ENCODE results near the gene ADAMTSL3.

ADAMTSL3 gene

DNA sequence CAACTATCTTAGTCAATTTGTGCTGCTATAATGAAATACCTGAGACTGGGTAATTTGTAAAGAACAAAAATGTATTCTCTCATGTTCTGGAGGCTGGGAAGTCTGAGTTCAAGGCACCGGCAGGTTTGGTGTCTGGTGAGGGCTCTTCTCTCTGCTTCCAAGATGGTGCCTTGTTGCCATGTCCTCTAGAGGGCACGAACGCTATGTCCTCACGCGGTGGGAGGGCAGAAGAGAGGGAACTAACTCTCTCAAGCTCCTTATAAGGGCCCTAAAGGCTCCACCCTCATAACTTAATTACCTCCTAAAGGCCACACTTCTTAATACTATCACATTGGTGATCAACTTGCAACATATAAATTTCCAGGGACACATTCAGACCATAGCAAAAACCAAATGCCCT, 108.4 kb downstream of the ADAMTSL3 start:
- Histone ChIP-seq H3K36me3 (ENCODE audit: control insufficient read depth in 1 of 2, insufficient read depth in 2 of 2, low read length in 2 of 2) (no peaks in the 10 kb centered on the region), H3K27me3 (ENCODE audit: low read depth, low read length) (no peaks in the 10 kb centered on the region), H3K4me1 (ENCODE audit: control insufficient read depth in 1 of 2, insufficient read depth in 2 of 2, low read length in 2 of 2) (peaks cover 7 to 8% of the 10 kb centered on the region in 2 donors), H3K4me3 (ENCODE audit: low read depth in 1 of 2, low read length in 2 of 2) (no peak overlapping the region), H3K9me3 (ENCODE audit: control insufficient read depth in 1 of 2, low read length in 2 of 2) (no peaks in the 10 kb centered on the region), H3K27ac (ENCODE audit: low read length) (no peak overlapping the region)

DNA sequence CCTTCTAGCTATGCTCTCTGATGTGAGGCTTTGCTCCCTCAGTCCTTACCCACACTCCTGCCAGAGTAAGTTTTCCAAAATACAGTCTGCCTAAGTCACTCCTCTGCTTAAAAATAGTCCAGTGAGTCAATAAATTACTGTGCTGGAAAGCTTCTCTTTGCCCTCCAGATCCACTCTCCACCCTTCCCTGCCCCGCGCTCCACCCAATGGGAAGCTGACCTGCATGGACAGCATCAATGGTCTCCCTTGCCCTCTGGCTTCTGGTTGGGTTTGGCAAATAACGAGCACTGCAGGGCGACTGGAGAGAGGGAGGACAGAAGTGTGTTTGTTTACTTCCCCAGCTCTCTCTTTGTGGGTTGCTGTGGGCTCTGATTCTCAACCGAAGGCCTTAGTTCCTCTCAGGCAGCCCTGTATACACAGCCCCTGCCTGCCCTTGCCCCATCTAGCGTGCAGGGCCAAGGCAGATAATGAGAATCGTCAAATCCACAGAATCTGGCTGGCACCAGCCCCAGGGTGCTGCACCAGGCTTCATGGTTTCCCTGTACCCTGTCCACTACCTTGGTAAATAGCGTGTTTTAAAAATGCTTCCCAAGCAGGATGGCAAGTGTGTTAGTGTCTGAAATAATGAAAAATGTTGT, 110.4 kb downstream of the ADAMTSL3 start:
- no peak overlapping the region for H3K4me3 ChIP-seq (ENCODE audit: low read depth in 1 of 2, low read length in 2 of 2)
- H3K27ac ChIP-seq (ENCODE audit: low read length), result no peak overlapping the region
- H3K9me3 ChIP-seq (ENCODE audit: control insufficient read depth in 1 of 2, low read length in 2 of 2), result no peaks in the 10 kb centered on the region
- H3K36me3 ChIP-seq (ENCODE audit: control insufficient read depth in 1 of 2, insufficient read depth in 2 of 2, low read length in 2 of 2), result no peaks in the 10 kb centered on the region
- no peaks in the 10 kb centered on the region for H3K27me3 ChIP-seq (ENCODE audit: low read depth, low read length)
- peaks cover 7 to 8% of the 10 kb centered on the region in 2 donors for H3K4me1 ChIP-seq (ENCODE audit: control insufficient read depth in 1 of 2, insufficient read depth in 2 of 2, low read length in 2 of 2)

DNA sequence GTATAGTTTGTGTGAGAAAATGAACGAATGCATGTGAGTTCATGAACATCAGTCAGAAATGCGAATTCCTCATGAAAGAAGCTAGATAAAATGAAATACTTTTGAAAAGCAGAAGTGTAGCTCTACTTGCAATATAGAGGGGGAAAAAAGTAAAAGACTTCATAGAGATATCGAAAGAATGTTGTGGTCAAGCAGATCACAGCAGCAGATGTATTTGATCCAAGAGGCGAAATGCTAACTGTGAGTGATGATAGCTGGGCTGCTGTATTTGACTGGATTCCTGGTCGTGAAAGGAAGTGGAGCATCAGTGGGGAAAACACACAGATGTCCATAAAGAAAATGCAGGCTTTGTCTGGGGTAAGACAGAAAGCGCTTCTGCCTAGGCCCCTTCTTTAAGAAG, 112.4 kb downstream of the ADAMTSL3 start:
- H3K27ac ChIP-seq (ENCODE audit: low read length), result no peak overlapping the region
- no peak overlapping the region for H3K4me3 ChIP-seq (ENCODE audit: low read depth in 1 of 2, low read length in 2 of 2)
- no peaks in the 10 kb centered on the region for H3K27me3 ChIP-seq (ENCODE audit: low read depth, low read length)
- H3K4me1 ChIP-seq (ENCODE audit: control insufficient read depth in 1 of 2, insufficient read depth in 2 of 2, low read length in 2 of 2), result peaks cover 7 to 8% of the 10 kb centered on the region in 2 donors
- no peaks in the 10 kb centered on the region for H3K36me3 ChIP-seq (ENCODE audit: control insufficient read depth in 1 of 2, insufficient read depth in 2 of 2, low read length in 2 of 2)
- H3K9me3 ChIP-seq (ENCODE audit: control insufficient read depth in 1 of 2, low read length in 2 of 2), result no peaks in the 10 kb centered on the region

DNA sequence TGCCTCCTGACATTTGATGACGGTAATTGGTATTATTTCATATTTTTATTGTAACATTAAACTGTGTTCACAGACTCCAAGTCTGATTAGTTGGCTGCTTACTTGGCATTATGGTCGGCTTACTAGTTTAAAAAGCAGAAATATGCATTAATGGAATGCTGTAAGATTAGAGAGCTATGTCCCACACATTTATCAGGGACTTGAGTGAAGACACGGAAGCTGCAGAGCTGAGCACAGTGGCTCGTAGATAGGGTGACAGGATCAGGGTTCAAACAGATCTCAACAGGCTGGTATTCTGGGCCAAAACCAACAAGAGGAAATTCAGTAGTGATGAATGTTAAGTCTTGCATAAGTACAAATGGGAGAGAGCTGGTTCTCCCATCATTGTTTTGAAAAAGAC, 113.8 kb downstream of the ADAMTSL3 start:
- no peak overlapping the region for H3K4me3 ChIP-seq (ENCODE audit: low read depth in 1 of 2, low read length in 2 of 2)
- H3K27ac ChIP-seq (ENCODE audit: low read length), result no peak overlapping the region
- H3K27me3 ChIP-seq (ENCODE audit: low read depth, low read length), result no peaks in the 10 kb centered on the region
- no peaks in the 10 kb centered on the region for H3K36me3 ChIP-seq (ENCODE audit: control insufficient read depth in 1 of 2, insufficient read depth in 2 of 2, low read length in 2 of 2)
- no peaks in the 10 kb centered on the region for H3K9me3 ChIP-seq (ENCODE audit: control insufficient read depth in 1 of 2, low read length in 2 of 2)
- H3K4me1 ChIP-seq (ENCODE audit: control insufficient read depth in 1 of 2, insufficient read depth in 2 of 2, low read length in 2 of 2), result peaks cover 7 to 8% of the 10 kb centered on the region in 2 donors

DNA sequence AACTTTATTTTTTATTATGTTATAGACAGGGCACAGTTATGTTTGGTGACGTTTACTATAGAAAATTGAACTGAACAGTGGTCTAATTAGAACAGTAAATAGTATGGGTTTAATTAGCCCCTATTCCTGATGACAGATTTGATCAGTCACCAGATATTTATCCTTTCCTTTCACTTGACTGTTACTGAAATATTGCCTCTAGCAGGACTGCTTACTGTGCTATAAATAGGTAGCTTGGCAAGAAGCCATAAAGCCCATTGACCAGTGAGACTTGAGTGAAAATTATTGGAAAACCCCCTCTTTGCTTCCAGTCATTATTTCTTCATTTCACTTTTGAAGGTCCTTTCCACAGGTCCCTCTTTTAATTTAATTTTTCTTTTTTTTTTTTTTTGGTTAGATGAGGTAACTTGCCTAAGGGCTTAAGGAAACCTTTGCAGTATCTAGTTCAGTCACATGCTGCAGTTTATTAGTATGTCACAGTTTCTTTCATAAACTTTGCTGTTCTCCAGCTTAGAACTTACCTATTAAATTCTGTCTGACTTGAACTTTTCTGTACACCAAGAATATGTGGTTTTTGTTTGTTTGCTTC, 115.6 kb downstream of the ADAMTSL3 start:
- Histone ChIP-seq H3K4me1 (ENCODE audit: control insufficient read depth in 1 of 2, insufficient read depth in 2 of 2, low read length in 2 of 2) (peaks cover 0 to 2% of the 10 kb centered on the region in 2 donors), H3K4me3 (ENCODE audit: low read depth in 1 of 2, low read length in 2 of 2) (no peak overlapping the region), H3K36me3 (ENCODE audit: control insufficient read depth in 1 of 2, insufficient read depth in 2 of 2, low read length in 2 of 2) (peaks cover 0 to 4% of the 10 kb centered on the region in 2 donors), H3K9me3 (ENCODE audit: control insufficient read depth in 1 of 2, low read length in 2 of 2) (no peaks in the 10 kb centered on the region), H3K27me3 (ENCODE audit: low read depth, low read length) (no peaks in the 10 kb centered on the region), H3K27ac (ENCODE audit: low read length) (no peak overlapping the region)

DNA sequence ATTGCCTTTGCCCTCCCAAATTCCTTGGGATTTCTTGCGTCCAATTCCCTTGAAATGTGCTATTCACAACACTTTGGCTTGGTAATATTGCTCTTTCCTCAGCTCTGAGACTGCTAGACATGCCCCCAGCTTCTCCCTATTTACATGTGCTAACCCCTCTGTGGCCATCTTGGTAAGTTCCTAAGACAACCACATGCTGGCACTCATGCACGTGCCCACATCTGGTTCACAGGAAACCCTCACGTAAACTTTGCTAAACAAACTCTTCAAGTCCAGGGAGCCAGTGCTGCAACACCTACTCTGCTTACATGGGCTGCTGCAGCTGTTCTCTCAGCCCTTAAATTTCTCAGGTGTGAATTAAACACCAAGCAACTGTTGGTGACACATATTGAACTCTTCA, 121.8 kb downstream of the ADAMTSL3 start:
- Histone ChIP-seq H3K9me3 (ENCODE audit: control insufficient read depth in 1 of 2, low read length in 2 of 2) (no peaks in the 10 kb centered on the region), H3K27me3 (ENCODE audit: low read depth, low read length) (no peaks in the 10 kb centered on the region), H3K36me3 (ENCODE audit: control insufficient read depth in 1 of 2, insufficient read depth in 2 of 2, low read length in 2 of 2) (peaks cover 0 to 4% of the 10 kb centered on the region in 2 donors), H3K4me1 (ENCODE audit: control insufficient read depth in 1 of 2, insufficient read depth in 2 of 2, low read length in 2 of 2) (no peaks in the 10 kb centered on the region), H3K27ac (ENCODE audit: low read length) (no peak overlapping the region), H3K4me3 (ENCODE audit: low read depth in 1 of 2, low read length in 2 of 2) (no peak overlapping the region)

DNA sequence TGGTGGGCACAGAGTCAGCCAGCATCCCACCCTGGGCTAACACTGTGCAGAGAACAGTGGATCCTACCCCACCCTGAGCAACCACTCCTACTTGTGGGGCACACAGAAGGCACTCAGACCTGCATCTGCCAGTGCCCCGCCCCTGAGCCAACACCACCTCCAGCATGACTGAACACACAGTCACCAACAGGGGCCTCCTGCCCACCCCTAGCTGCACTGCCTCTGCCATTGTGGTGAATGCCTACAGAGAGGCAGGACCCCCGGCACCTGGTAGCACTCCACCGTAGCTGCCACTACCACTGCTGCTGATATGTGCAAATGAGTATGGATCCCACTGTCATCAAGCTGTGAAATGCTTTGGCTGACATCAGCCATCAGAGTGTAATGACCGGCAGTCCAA, 123.1 kb downstream of the ADAMTSL3 start:
- Histone ChIP-seq H3K4me1 (ENCODE audit: control insufficient read depth in 1 of 2, insufficient read depth in 2 of 2, low read length in 2 of 2) (no peaks in the 10 kb centered on the region), H3K27ac (ENCODE audit: low read length) (no peak overlapping the region), H3K27me3 (ENCODE audit: low read depth, low read length) (no peaks in the 10 kb centered on the region), H3K36me3 (ENCODE audit: control insufficient read depth in 1 of 2, insufficient read depth in 2 of 2, low read length in 2 of 2) (peaks cover 0 to 4% of the 10 kb centered on the region in 2 donors), H3K4me3 (ENCODE audit: low read depth in 1 of 2, low read length in 2 of 2) (no peak overlapping the region), H3K9me3 (ENCODE audit: control insufficient read depth in 1 of 2, low read length in 2 of 2) (no peaks in the 10 kb centered on the region)

DNA sequence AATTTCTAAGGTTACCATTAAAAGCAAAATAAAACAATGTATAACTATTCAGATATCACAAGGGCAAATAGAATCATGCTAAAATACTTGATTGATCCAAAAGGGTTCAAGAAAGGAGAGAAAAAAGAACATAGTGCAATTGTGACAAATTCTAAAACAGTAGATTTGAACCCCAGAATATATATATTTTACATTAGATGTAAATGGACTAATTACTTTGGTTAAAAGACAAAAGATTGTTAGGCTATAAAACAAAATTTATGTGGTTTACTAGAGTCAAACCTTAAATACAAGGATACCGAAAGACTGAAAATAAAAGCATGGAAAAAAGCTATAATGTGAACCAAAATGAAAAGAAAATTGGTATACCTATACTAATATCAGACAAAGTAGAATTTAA, 129.3 kb downstream of the ADAMTSL3 start:
- peaks cover 0 to 7% of the 10 kb centered on the region in 2 donors for H3K9me3 ChIP-seq (ENCODE audit: control insufficient read depth in 1 of 2, low read length in 2 of 2)
- no peaks in the 10 kb centered on the region for H3K36me3 ChIP-seq (ENCODE audit: control insufficient read depth in 1 of 2, insufficient read depth in 2 of 2, low read length in 2 of 2)
- H3K4me1 ChIP-seq (ENCODE audit: control insufficient read depth in 1 of 2, insufficient read depth in 2 of 2, low read length in 2 of 2), result no peaks in the 10 kb centered on the region
- no peak overlapping the region for H3K4me3 ChIP-seq (ENCODE audit: low read depth in 1 of 2, low read length in 2 of 2)
- no peak overlapping the region for H3K27ac ChIP-seq (ENCODE audit: low read length)
- H3K27me3 ChIP-seq (ENCODE audit: low read depth, low read length), result no peaks in the 10 kb centered on the region

DNA sequence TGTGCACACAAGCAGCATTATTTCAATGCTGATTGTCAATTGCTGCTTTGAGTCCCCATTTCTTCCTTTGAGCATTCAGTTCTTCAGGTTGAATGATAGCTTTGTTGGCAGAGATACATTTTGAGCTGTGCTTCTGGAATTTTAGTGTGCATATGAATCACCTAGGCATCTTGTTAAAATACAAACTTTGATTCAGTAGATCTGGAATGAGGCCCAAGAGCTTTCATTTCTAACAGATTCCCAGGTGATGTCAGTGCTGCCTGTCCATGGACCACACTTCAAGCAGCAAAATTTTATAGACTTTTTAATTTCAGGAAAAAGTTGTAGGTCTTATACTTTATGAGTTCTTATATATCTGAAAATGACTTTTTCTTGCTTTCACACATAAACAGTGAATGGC, 131.1 kb downstream of the ADAMTSL3 start:
- no peak overlapping the region for H3K4me3 ChIP-seq (ENCODE audit: low read depth in 1 of 2, low read length in 2 of 2)
- peaks cover 0 to 7% of the 10 kb centered on the region in 2 donors for H3K9me3 ChIP-seq (ENCODE audit: control insufficient read depth in 1 of 2, low read length in 2 of 2)
- H3K27me3 ChIP-seq (ENCODE audit: low read depth, low read length), result no peaks in the 10 kb centered on the region
- no peaks in the 10 kb centered on the region for H3K36me3 ChIP-seq (ENCODE audit: control insufficient read depth in 1 of 2, insufficient read depth in 2 of 2, low read length in 2 of 2)
- no peak overlapping the region for H3K27ac ChIP-seq (ENCODE audit: low read length)
- no peaks in the 10 kb centered on the region for H3K4me1 ChIP-seq (ENCODE audit: control insufficient read depth in 1 of 2, insufficient read depth in 2 of 2, low read length in 2 of 2)

DNA sequence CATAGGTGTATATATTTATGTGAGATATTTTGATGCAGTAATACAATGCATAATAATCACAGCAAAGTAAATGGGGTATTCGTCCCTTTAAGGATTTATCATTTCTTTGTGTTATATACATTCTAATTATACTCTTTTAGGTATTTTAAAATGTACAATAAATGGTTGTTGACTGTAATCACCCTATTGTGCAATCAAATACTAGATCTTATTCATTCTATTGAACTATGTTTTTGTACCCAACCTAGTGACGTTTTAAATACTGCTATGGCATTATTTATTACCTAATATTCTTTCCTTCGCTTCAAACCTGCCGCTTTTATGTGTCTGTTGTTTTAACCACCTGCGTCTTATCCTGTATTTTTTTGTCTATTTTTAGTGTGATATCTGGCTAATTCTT, 132.4 kb downstream of the ADAMTSL3 start:
- Histone ChIP-seq H3K9me3 (ENCODE audit: control insufficient read depth in 1 of 2, low read length in 2 of 2) (peaks cover 0 to 7% of the 10 kb centered on the region in 2 donors), H3K36me3 (ENCODE audit: control insufficient read depth in 1 of 2, insufficient read depth in 2 of 2, low read length in 2 of 2) (no peaks in the 10 kb centered on the region), H3K4me1 (ENCODE audit: control insufficient read depth in 1 of 2, insufficient read depth in 2 of 2, low read length in 2 of 2) (no peaks in the 10 kb centered on the region), H3K27ac (ENCODE audit: low read length) (no peak overlapping the region), H3K27me3 (ENCODE audit: low read depth, low read length) (no peaks in the 10 kb centered on the region), H3K4me3 (ENCODE audit: low read depth in 1 of 2, low read length in 2 of 2) (no peak overlapping the region)

DNA sequence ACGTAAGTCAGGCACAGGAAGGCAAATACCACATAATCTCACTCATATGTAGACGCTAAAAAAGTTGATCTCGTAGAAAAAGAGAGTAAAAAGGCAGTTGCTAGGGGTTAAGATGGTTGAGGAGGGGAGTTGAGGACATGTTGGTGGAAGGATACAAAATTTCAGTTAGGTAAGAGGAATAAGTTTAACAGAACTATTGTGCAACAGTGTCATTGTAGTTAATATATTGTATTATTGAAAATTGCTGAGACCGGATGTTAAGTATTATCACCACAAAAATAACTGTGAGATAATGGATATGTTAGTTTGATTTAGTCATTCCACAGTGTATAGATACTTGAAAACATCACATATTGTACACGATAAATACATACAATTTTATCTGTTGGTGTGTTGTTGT, 139.1 kb downstream of the ADAMTSL3 start:
- no peaks in the 10 kb centered on the region for H3K36me3 ChIP-seq (ENCODE audit: control insufficient read depth in 1 of 2, insufficient read depth in 2 of 2, low read length in 2 of 2)
- no peak overlapping the region for H3K27ac ChIP-seq (ENCODE audit: low read length)
- no peaks in the 10 kb centered on the region for H3K27me3 ChIP-seq (ENCODE audit: low read depth, low read length)
- no peaks in the 10 kb centered on the region for H3K4me1 ChIP-seq (ENCODE audit: control insufficient read depth in 1 of 2, insufficient read depth in 2 of 2, low read length in 2 of 2)
- no peaks in the 10 kb centered on the region for H3K9me3 ChIP-seq (ENCODE audit: control insufficient read depth in 1 of 2, low read length in 2 of 2)
- no peak overlapping the region for H3K4me3 ChIP-seq (ENCODE audit: low read depth in 1 of 2, low read length in 2 of 2)

DNA sequence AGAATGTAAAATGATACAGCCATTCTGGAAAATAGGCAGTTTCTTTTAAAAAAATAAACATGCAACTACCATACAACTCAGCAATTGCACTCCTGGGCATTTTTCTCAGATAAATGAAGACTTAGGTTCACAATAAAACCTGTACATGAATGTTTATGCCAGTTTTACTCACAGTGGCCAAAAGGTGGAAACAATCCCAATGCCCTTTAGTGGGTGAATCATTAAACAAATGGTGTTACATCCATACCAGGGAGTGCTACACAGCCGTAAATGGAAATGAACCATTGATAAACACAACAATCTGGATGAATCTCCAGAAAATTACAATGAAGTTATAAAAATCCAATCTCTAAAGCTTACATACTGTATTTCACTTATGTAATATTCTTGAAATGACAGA, 140.3 kb downstream of the ADAMTSL3 start:
- H3K4me3 ChIP-seq (ENCODE audit: low read depth in 1 of 2, low read length in 2 of 2), result no peak overlapping the region
- no peaks in the 10 kb centered on the region for H3K4me1 ChIP-seq (ENCODE audit: control insufficient read depth in 1 of 2, insufficient read depth in 2 of 2, low read length in 2 of 2)
- H3K36me3 ChIP-seq (ENCODE audit: control insufficient read depth in 1 of 2, insufficient read depth in 2 of 2, low read length in 2 of 2), result no peaks in the 10 kb centered on the region
- no peaks in the 10 kb centered on the region for H3K27me3 ChIP-seq (ENCODE audit: low read depth, low read length)
- no peak overlapping the region for H3K27ac ChIP-seq (ENCODE audit: low read length)
- H3K9me3 ChIP-seq (ENCODE audit: control insufficient read depth in 1 of 2, low read length in 2 of 2), result no peaks in the 10 kb centered on the region

Data from muscle layer of duodenum (tissue), 2 donors.